Panc1 (cell line): ENCODE measurements around the gene PRODH. TPM values are rescaled to one million over a fixed set of nuclear protein-coding genes. Genes with fewer than 3 reads are reported as not detected.

ENCODE experiments used
- ATAC-seq: fragments of 200-7000 bp; cut with Tn5 transposase; 2 replicates; pipeline ENCODE4 v1.9.1; 2020; ENCODE audit warnings: mild to moderate bottlenecking, moderate library complexity
- BruUV-seq: library from RNA; stranded (reverse); fragments of 400-500 nt; replicated peaks from 2 replicates; lab custom pipeline; 2021; lab: Mats Ljungman, UMichigan
- CTCF ChIA-PET: fragments of 300-600 bp; sonication (Branson Sonifier 250); formaldehyde crosslinking; loops from one replicate; lab custom pipeline; 2022; ENCODE audit warnings: antibody characterized with exemption; lab: Charles Lee
- POLR2A ChIA-PET: fragments of 300-600 bp; sonication (Branson Sonifier 250); formaldehyde crosslinking; loops from one replicate; lab custom pipeline; 2022; ENCODE audit warnings: antibody characterized with exemption; lab: Charles Lee
- DNase-seq: peaks from one replicate; pipeline ENCODE4 v3.0.0-alpha.2; 2010; ENCODE audit warnings: low read depth, low spot score
- H3K27ac ChIP-seq: 2 replicates; pipeline ENCODE4 v1.5.1; 2011; ENCODE audit warnings: mild to moderate bottlenecking, low read length, inconsistent platforms
- H3K27me3 ChIP-seq: fragments of 200-500 bp; sonication (Bioruptor generic); 2 replicates; pipeline ENCODE4 v1.6.0; 2014; ENCODE audit warnings: low read length, inconsistent platforms; ENCODE audit not compliant: control insufficient read depth, insufficient read depth
- H3K36me3 ChIP-seq: fragments of 200-500 bp; sonication (Bioruptor generic); 2 replicates; pipeline ENCODE4 v1.5.1; 2014; ENCODE audit warnings: inconsistent platforms, mild to moderate bottlenecking, low read length, moderate library complexity; ENCODE audit not compliant: control insufficient read depth, insufficient read depth
- H3K4me1 ChIP-seq: 2 replicates; pipeline ENCODE4 v1.5.1; 2011; ENCODE audit warnings: inconsistent platforms, mild to moderate bottlenecking, low read length, moderate library complexity; ENCODE audit not compliant: control insufficient read depth, insufficient read depth
- H3K4me3 ChIP-seq, 2 experiments: 2 replicates each; pipeline ENCODE4 v1.5.1; 2011 to 2012; ENCODE audit warnings: low read depth in 2 of 2, low read length in 2 of 2, mild to moderate bottlenecking in 2 of 2, inconsistent platforms in 1 of 2, moderate library complexity in 1 of 2
- H3K9me3 ChIP-seq: fragments of 200-500 bp; sonication (Bioruptor generic); 2 replicates; pipeline ENCODE4 v1.5.1; 2014; ENCODE audit warnings: low read depth, mild to moderate bottlenecking, inconsistent platforms, low read length, moderate library complexity; ENCODE audit not compliant: control insufficient read depth, insufficient read depth
- CTCF ChIP-seq: fragments of 450-650 bp; IDR thresholded peaks from 2 replicates; pipeline ENCODE4 v1.5.1; 2017; ENCODE audit warnings: mild to moderate bottlenecking
- POLR2AphosphoS5 ChIP-seq: IDR thresholded peaks from 2 replicates; pipeline ENCODE4 v1.6.1; 2012; ENCODE audit warnings: mild to moderate bottlenecking, low read depth, low read length, moderate library complexity
- REST ChIP-seq, 2 experiments: IDR thresholded peaks; 2 replicates each; pipeline ENCODE4 v1.6.1; 2011 to 2012; ENCODE audit warnings: low read depth in 2 of 2, control low read depth in 1 of 2, low read length in 1 of 2, mild to moderate bottlenecking in 1 of 2, moderate library complexity in 1 of 2; ENCODE audit not compliant: insufficient read depth in 1 of 2
- SIN3A ChIP-seq: IDR thresholded peaks from 2 replicates; pipeline ENCODE4 v1.6.1; 2012; ENCODE audit warnings: low read depth, mild to moderate bottlenecking, low read length, moderate library complexity, borderline replicate concordance; ENCODE audit not compliant: insufficient read depth
- TCF7L2 ChIP-seq: IDR thresholded peaks from 2 replicates; pipeline ENCODE4 v1.6.1; 2011; ENCODE audit warnings: mild to moderate bottlenecking, low read depth, low read length, inconsistent platforms
- in situ Hi-C: cut with HindIII; loops from 2 replicates; pipeline ENCODE4 v1.10.0; 2016; ENCODE audit warnings: low sequenced_read_pairs, low pct_unique_long_range_greater_than_20kb
- intact Hi-C: fragments of 100-400 bp; cut with micrococcal nuclease; formaldehyde crosslinking; loops from one replicate; pipeline ENCODE4 v1.10.0; 2022; ENCODE audit not compliant: unreplicated experiment
- total RNA-seq: library from RNA; stranded (reverse); gene quantifications from one replicate; pipeline ENCODE4 v1.2.1, GENCODE V29; 2021; ENCODE audit not compliant: unreplicated experiment

The PRODH gene
- total RNA-seq, 1 experiment from 2014 or later = 1.4 TPM

GRCh38 chr22:18927020-18927419, 9.1 kb downstream of the PRODH start:
- H3K4me3 ChIP-seq = no peak overlapping the region
- CTCF ChIA-PET = no interaction called here
- no peaks in the 10 kb centered on the region for H3K36me3 ChIP-seq
- TF ChIP-seq SIN3A (no peak), POLR2AphosphoS5 (no peak), TCF7L2 (no peak), CTCF (no peak), REST (IDR thresholded peaks at IDR 0.05; ENCODE audit: insufficient read depth in 1 of 2, low read depth in 2 of 2, low read length in 1 of 2) (no peak)
- no peaks in the 10 kb centered on the region for H3K9me3 ChIP-seq
- BruUV-seq = no TSS peak
- POLR2A ChIA-PET = no interaction called here
- no peaks in the 10 kb centered on the region for H3K4me1 ChIP-seq
- intact Hi-C loops = no loop called here
- in situ Hi-C loops = no loop called here
- no peaks in the 10 kb centered on the region for H3K27me3 ChIP-seq
- H3K27ac ChIP-seq = no peak overlapping the region
- ATAC-seq = no peak
- no peak for DNase-seq

DNA sequence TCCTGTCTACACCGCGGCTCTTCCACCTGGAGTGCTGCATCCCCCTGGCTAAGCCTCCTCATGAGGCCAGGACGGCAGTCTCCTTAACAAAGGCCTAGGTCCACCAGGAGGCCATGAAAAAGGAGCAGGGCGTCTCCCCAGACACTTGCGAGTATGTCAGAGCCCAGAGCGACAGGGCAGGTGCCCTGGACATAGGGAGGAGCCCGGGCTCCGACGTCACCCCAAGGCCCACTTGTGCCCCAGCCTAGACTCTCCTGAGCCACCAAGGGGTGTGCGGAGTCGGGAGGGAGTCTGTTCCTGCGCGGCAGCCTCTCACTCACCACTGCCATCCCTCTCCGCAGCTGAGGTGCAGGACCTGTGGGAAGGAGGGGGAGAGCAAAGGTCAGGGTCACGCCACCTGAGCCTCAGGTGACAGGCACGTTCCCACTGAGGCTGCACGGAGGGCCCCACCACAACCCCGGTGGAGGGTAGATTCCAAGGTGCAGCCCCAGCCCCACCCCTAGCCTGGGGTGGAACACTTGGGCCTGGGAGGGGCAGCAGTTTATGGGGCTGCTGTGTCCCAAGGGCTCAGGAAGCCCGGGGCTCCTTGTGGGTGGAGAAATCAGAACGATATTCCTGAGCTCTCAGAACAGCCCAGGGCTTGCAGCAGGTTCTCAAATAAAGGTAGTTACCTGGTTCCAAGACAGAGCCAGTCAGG, 10.6 kb downstream of the PRODH start:
- in situ Hi-C loops = no loop called here

More for the DNA sequence above, 10.6 kb downstream of the PRODH start:
- Histone ChIP-seq H3K9me3 (no peaks in the 10 kb centered on the region), H3K4me1 (no peaks in the 10 kb centered on the region), H3K4me3 (no peak overlapping the region), H3K27ac (no peak overlapping the region), H3K36me3 (no peaks in the 10 kb centered on the region), H3K27me3 (no peaks in the 10 kb centered on the region)
- ATAC-seq (no peak), DNase-seq (no peak)
- POLR2A ChIA-PET = no interaction called here
- TF ChIP-seq CTCF (no peak), SIN3A (no peak), TCF7L2 (no peak), POLR2AphosphoS5 (no peak), REST (IDR thresholded peaks at IDR 0.05; ENCODE audit: insufficient read depth in 1 of 2, low read depth in 2 of 2, low read length in 1 of 2) (no peak)
- no TSS peak for BruUV-seq
- CTCF ChIA-PET = no interaction called here
- intact Hi-C loops = no loop called here
